Stomach (tissue), 9 donors: ENCODE measurements around the gene PARP9. TPM values are rescaled to one million over a fixed set of nuclear protein-coding genes. Genes with fewer than 3 reads are reported as not detected.
A peak's percentile ranks its signal among the peaks of the same experiment; 100 is the strongest.

ENCODE experiments used
- DNase-seq, 2 donors: peaks; one replicate each; pipeline versions ENCODE4 v3.0.0 to v3.0.0-alpha.2; 2013 to 2019
- H3K27ac ChIP-seq, 5 donors: fragments of 200-600 bp in 4 of 5; sonication (generic) in 4 of 5; one replicate each; pipeline ENCODE4 v1.5.1; 2013 to 2019; ENCODE audit warnings: mild to moderate bottlenecking in 1 of 5, moderate library complexity in 1 of 5
- H3K27me3 ChIP-seq, 3 donors: fragments of 200-600 bp; sonication (generic); one replicate each; pipeline ENCODE4 v1.5.1; 2017 to 2019; ENCODE audit warnings: mixed run types in 1 of 3
- H3K36me3 ChIP-seq, 4 donors: fragments of 200-600 bp; sonication (generic); 1 replicate in 3 of 4; 2 replicates in 1 of 4; pipeline ENCODE4 v1.5.1; 2016 to 2019
- H3K4me1 ChIP-seq, 4 donors: fragments of 200-600 bp; sonication (generic); one replicate each; pipeline ENCODE4 v1.5.1; 2016 to 2019
- H3K4me3 ChIP-seq, 4 donors: fragments of 200-600 bp; sonication (generic) in 3 of 4; one replicate each; pipeline ENCODE4 v1.5.1; 2016 to 2019; ENCODE audit warnings: mild to moderate bottlenecking in 1 of 4
- H3K9me3 ChIP-seq, 4 donors: fragments of 200-600 bp; sonication (generic); one replicate each; pipeline ENCODE4 v1.5.1; 2016 to 2019
- CTCF ChIP-seq, 7 experiments: fragments of 450-650 bp in 4 of 7; fragments of 200-600 bp in 3 of 7; sonication (generic) in 3 of 7; IDR thresholded peaks; one replicate each; pipeline ENCODE4 v1.5.1; 2016 to 2019; ENCODE audit warnings: antibody characterized with exemption in 7 of 7, control low read depth in 2 of 7, mild to moderate bottlenecking in 1 of 7
- EP300 ChIP-seq: sonication (generic); formaldehyde crosslinking; IDR thresholded peaks from one replicate; pipeline ENCODE4 v1.6.1; 2017; ENCODE audit warnings: antibody characterized with exemption
- POLR2A ChIP-seq, 4 donors: fragments of 450-650 bp; IDR thresholded peaks; one replicate each; pipeline ENCODE4 v1.6.1; 2016; ENCODE audit warnings: antibody characterized with exemption in 4 of 4, control low read depth in 2 of 4, mild to moderate bottlenecking in 1 of 4, moderate library complexity in 1 of 4
- POLR2AphosphoS5 ChIP-seq, 3 donors: sonication (generic); formaldehyde crosslinking; IDR thresholded peaks; one replicate each; pipeline ENCODE4 v1.6.1; 2016; ENCODE audit warnings: antibody characterized with exemption in 3 of 3
- WGBS, 5 donors: extraction: QIAGEN DNeasy Blood & Tissue Kit in 3 of 5; methylation state at CpG; one replicate each; pipeline versions ENCODE4 v1.1.5 to v1.1.7; 2013 to 2018; 5-methylcytosine and 5-hydroxymethylcytosine counted together
- intact Hi-C: fragments of 100-400 bp; cut with DNase I; formaldehyde crosslinking; loops from one replicate; pipeline ENCODE4 v1.15.1; 2023; ENCODE audit warnings: low total_unique reads
- polyA plus RNA-seq, 3 donors: library from polyadenylated mRNA; stranded (reverse); fragments of 200-250 nt; gene quantifications; one replicate each; pipeline ENCODE4 v1.2.3, GENCODE V29; 2013
- total RNA-seq, 5 donors: library from RNA; depleted of rRNA; stranded (reverse); fragments of >200 nt; gene quantifications; one replicate each; pipeline versions ENCODE4 v1.1.0 to v1.2.3, GENCODE V29; 2014 to 2016
- donor health status: healthy with polysubstance abuse.
- donor health status: Bipolar disorder and iron deficiency.
- donor health status: healthy.

Gene PARP9
- total and polyA plus RNA-seq, 8 donors: 1.4 to 42.6 (median 22.6) TPM

DNA sequence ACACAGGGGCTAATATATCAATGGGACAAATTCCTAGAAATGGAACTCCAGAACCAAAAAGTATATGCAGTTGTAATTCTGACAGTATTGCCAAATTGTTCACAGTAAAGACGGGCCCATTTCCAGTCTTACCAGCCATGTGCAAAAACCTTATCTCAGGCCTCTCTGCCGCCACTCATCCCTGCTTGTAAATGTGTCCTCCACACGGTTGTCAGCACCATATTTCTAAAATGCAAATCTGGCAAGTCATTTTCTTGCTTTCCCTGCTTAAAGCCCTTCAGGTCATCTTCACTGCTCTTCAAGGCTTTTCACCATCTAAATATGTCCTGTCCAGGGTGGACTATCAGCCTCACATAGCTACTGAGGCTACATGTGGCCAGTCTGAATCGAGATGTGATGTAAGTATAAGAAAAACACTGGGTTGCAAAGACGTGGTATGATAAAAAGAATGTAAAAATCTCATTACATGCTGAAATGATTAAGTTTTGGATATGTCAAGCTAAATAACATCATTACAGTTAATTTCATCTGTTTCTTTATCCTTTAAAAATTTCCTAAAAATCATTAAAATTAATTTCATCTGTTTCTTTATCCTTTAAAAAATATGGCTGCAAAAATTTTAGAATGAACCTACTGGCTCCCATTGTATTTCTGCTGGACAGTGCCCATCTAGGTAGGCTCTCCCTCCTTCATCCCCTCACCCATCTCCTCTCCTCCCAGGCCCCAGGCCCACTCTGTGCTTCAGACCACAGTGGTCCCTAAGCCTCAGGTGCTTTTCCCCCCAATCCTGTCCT, 980 bp downstream of the PARP9 start:
- intact Hi-C loops: loop anchor here (5.0 kb wide), 1 partner anchor 114 kb away; no protein-coding TSS in a partner anchor
- no peak for DNase-seq
- WGBS, 5 donors: 48 to 59% (median 53%) methylated on average over 5 of the region's 5 CpGs

DNA sequence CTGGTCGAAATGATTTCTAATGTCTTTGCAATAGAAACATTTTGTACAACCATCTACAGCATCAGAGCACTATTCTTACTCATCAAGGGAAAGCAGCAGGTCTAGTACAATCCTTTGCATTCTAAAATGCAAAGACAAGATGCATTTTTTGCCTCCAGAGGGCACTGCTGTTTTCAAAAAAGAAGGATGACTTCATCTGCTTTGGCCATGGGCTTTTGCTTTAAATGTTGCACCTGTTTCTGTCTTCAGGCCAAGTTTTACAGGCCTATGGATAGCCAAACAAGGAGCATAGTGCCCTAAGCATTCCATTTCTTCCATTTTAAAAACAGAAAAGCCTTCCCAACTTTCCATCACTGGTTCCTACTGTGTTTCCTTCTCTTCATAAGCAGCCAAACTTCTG, 3.4 kb downstream of the PARP9 start:
- Histone ChIP-seq H3K27me3 (no peaks in the 10 kb centered on the region), H3K36me3 (peaks cover 24 to 45% (median 41%) of the 10 kb centered on the region in 4 donors), H3K27ac (peak overlapping the region in 2 of 5 donors; percentile 8 to 58), H3K4me1 (peaks cover 26 to 45% (median 35%) of the 10 kb centered on the region in 4 donors), H3K9me3 (no peaks in the 10 kb centered on the region), H3K4me3 (peak overlapping the region in 1 of 4 donors; percentile 3)
- intact Hi-C loops: loop anchor here (5.0 kb wide), 1 partner anchor 117 kb away; no protein-coding TSS in a partner anchor
- TF ChIP-seq EP300 (no peak), POLR2AphosphoS5 (IDR thresholded peaks at IDR 0.05) (peak in 1 of 3 donors; percentile 45), POLR2A (IDR thresholded peaks at IDR 0.05) (no peak), CTCF (IDR thresholded peaks at IDR 0.05) (peak in 5 of 7 experiments; percentile 39 to 69 (median 49))
- peak; percentile 55 to 87 for DNase-seq
- 68 to 100% (median 92%) methylated on average over 1 of the region's 1 CpG for WGBS, 5 donors

More for the DNA sequence above, 980 bp downstream of the PARP9 start:
- peak overlapping the region; percentile 92 to 97 (median 96) for H3K27ac ChIP-seq
- peaks cover 20 to 45% (median 40%) of the 10 kb centered on the region in 4 donors for H3K36me3 ChIP-seq
- TF ChIP-seq POLR2A (IDR thresholded peaks at IDR 0.05) (no peak), CTCF (IDR thresholded peaks at IDR 0.05) (no peak), POLR2AphosphoS5 (IDR thresholded peaks at IDR 0.05) (no peak), EP300 (no peak)
- H3K9me3 ChIP-seq: no peaks in the 10 kb centered on the region
- no peaks in the 10 kb centered on the region for H3K27me3 ChIP-seq
- peaks cover 27 to 67% (median 45%) of the 10 kb centered on the region in 4 donors for H3K4me1 ChIP-seq
- H3K4me3 ChIP-seq: peak overlapping the region; percentile 68 to 82 (median 74)

DNA sequence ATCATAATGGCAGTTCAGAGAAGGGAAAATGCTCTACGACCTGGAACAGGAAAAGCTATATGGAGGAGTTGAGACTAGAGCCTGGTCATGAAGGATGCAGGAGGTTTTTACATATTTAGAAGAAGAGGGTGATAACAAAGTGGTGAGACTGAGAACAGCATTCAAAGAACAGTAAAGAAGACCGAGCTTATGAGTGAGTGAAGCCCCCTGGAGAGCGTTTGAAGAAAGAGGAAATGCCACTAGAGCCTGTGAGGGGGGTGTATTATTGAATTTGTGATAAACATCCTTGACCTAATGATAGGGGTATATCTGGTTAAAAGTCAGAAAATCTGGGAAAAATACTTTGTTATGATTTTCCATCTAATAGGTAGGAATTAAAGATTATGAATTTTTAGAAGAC, 4.2 kb downstream of the PARP9 start:
- WGBS, 5 donors: 73 to 92% (median 90%) methylated on average over 3 of the region's 3 CpGs
- DNase-seq: no peak
- Histone ChIP-seq H3K36me3 (peaks cover 27 to 52% (median 49%) of the 10 kb centered on the region in 4 donors), H3K27ac (no peak overlapping the region), H3K27me3 (no peaks in the 10 kb centered on the region), H3K4me1 (peaks cover 18 to 38% (median 27%) of the 10 kb centered on the region in 4 donors), H3K9me3 (no peaks in the 10 kb centered on the region), H3K4me3 (no peak overlapping the region)
- TF ChIP-seq EP300 (no peak), CTCF (IDR thresholded peaks at IDR 0.05) (no peak)
- intact Hi-C loops: loop anchor here (5.0 kb wide), 1 partner anchor 117 kb away; no protein-coding TSS in a partner anchor

DNA sequence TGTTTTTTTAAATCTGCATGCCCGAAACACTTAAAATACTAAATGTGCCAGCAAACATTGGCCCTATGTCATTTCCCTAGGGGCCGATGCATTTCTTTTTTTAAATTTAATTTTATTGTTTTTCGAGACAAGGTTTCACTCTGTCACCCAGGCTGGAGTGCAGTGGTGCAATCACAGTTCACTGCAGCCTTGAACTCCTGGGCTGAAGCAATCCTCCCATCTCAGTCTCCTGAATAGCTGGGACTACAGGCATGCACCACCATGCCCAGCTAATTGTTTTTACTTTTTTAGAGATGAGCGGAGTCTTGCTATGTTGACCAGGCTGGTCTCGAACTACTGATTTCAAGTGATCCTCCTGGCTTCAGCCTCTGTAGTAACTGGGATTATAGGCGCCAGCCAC, 5.5 kb downstream of the PARP9 start:
- no peak overlapping the region for H3K4me3 ChIP-seq
- H3K4me1 ChIP-seq: peaks cover 16 to 34% (median 25%) of the 10 kb centered on the region in 4 donors
- intact Hi-C loops: no loop called here
- no peak overlapping the region for H3K27ac ChIP-seq
- H3K27me3 ChIP-seq: no peaks in the 10 kb centered on the region
- no peaks in the 10 kb centered on the region for H3K9me3 ChIP-seq
- WGBS, 5 donors: 89 to 95% (median 93%) methylated on average over 6 of the region's 6 CpGs
- DNase-seq: no peak
- TF ChIP-seq POLR2A (IDR thresholded peaks at IDR 0.05): no peak
- TF ChIP-seq EP300: no peak
- no peak for TF ChIP-seq CTCF (IDR thresholded peaks at IDR 0.05)
- TF ChIP-seq POLR2AphosphoS5 (IDR thresholded peaks at IDR 0.05): no peak
- H3K36me3 ChIP-seq: peaks cover 27 to 65% (median 61%) of the 10 kb centered on the region in 4 donors
